HUES48 (cell line): ENCODE data around the gene CSNK1D.

Source experiments
- H3K27ac ChIP-seq: one replicate; pipeline ENCODE4 v1.7.0; 2013; ENCODE audit warnings: low read depth, low read length, inconsistent platforms
- H3K27me3 ChIP-seq: 2 replicates; pipeline ENCODE4 v1.6.1; 2013; ENCODE audit warnings: mild to moderate bottlenecking, low read length; ENCODE audit not compliant: control insufficient read depth, insufficient read depth
- H3K36me3 ChIP-seq: 2 replicates; pipeline ENCODE4 v1.6.1; 2013; ENCODE audit warnings: low read length; ENCODE audit not compliant: control insufficient read depth, insufficient read depth
- H3K4me1 ChIP-seq: 2 replicates; pipeline ENCODE4 v1.6.1; 2013; ENCODE audit warnings: mild to moderate bottlenecking, low read length; ENCODE audit not compliant: control insufficient read depth, insufficient read depth
- H3K4me3 ChIP-seq: 2 replicates; pipeline ENCODE4 v1.5.1; 2013; ENCODE audit warnings: mild to moderate bottlenecking, low read depth, low read length
- H3K9ac ChIP-seq: 2 replicates; pipeline ENCODE4 v1.6.1; 2013; ENCODE audit warnings: mild to moderate bottlenecking, low read depth, low read length, moderate library complexity
- H3K9me3 ChIP-seq: 2 replicates; pipeline ENCODE4 v1.6.1; 2013; ENCODE audit warnings: low read length; ENCODE audit not compliant: control insufficient read depth, insufficient read depth

Gene CSNK1D

DNA sequence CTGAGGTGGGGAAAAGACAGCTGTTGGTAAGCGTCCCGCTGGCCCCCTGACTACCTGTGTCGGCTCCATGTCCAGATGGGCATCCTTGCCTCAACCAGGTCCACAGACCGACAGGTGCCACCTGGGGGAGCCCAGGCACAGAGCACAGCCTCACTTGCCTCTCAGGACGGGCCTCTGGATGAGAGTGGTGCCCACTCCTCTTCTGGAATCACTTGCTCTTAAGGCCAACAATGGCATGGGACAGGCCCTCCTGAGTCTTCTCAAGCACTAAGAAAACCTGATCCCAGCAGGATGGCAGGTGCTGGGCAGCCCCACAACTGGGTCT is 27.5 kb downstream of the CSNK1D start:
- Histone ChIP-seq H3K27ac (no peak overlapping the region), H3K9me3 (no peaks in the 10 kb centered on the region), H3K36me3 (peaks cover 89% of the 10 kb centered on the region), H3K4me3 (no peak overlapping the region), H3K9ac (no peak overlapping the region), H3K4me1 (no peaks in the 10 kb centered on the region), H3K27me3 (no peaks in the 10 kb centered on the region)

DNA sequence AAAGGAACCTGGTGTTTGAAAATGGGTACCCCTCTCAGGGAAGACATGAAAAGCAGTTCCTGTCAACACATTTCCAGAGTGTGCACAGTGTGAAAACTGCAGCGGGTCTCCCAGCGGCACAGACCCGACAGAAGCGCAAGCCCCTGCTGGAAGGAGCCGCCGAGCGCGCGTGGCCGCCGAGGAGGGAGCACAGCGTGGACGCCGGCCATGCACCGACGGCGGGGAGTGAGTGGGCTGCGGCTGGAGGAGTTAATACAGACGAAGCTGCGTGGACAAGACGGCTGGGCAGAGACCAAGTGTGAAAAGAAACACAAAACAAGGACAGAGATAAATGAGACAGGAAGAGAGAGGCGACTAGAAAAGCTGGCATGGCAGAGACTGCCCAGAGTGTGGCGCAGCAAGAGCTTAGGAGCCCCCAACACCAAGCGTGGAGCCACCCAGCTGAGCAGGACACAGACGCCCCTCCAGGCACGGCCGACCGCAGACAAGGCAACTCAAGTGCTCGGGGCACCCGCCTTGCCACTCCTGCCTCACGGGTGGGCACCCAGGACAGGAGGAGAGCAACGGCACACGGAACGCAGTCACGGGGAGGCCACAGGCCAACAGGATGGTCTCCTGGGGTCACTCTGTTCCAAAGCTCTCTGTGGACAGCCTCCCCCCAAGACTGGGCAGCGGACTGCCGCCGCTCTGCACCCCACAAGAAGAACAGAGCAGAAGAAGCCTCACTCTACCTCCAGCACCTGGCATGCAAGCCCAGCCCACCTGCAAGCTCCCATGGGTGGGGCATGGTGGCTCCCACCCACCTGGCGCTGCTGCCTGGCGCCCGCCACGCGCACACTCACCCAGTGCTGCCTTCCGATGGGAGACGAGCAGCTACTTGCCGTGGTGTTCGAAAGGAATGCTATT is 28.1 kb downstream of the CSNK1D start:
- Histone ChIP-seq H3K36me3 (peaks cover 83% of the 10 kb centered on the region), H3K9me3 (no peaks in the 10 kb centered on the region), H3K27ac (no peak overlapping the region), H3K4me1 (no peaks in the 10 kb centered on the region), H3K4me3 (no peak overlapping the region), H3K9ac (no peak overlapping the region), H3K27me3 (no peaks in the 10 kb centered on the region)

DNA sequence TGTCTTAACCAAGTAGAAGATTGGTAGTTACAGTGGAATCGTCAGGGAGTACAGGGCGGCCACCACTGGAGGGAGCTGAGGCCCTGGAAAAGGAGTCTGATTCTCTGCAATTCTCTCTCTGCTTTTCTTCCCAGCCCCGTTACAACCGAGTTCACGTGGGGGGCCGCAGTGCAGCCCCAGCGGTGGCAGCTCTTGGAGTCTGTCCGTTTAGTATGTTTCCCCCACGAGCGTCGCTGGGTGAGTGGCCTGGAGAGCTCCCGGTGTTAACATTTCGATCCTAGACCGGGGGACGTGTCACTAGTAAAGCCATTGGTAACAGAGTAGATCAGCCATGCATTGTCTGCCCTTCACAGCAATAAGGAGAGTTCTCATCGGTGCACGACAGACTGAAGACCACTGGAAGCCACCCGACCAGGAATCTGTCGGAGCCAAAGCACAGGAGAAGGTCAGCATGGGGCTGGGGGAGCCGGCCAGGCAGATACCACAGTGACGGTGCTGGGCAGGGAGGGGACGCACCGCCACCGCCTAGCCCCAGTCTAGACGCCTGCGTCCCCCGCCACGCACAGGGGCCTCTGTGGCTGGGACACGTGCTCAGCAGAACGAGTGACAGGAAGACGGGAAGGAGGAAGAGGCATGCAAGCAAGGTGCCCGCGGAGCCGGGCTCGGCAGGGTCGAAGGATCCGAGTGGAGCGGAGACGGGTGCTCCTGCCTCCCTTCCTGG is 28.9 kb downstream of the CSNK1D start:
- no peaks in the 10 kb centered on the region for H3K27me3 ChIP-seq
- no peak overlapping the region for H3K27ac ChIP-seq
- peaks cover 75% of the 10 kb centered on the region for H3K36me3 ChIP-seq
- no peak overlapping the region for H3K9ac ChIP-seq
- H3K4me1 ChIP-seq = no peaks in the 10 kb centered on the region
- H3K9me3 ChIP-seq = no peaks in the 10 kb centered on the region
- H3K4me3 ChIP-seq = no peak overlapping the region

DNA sequence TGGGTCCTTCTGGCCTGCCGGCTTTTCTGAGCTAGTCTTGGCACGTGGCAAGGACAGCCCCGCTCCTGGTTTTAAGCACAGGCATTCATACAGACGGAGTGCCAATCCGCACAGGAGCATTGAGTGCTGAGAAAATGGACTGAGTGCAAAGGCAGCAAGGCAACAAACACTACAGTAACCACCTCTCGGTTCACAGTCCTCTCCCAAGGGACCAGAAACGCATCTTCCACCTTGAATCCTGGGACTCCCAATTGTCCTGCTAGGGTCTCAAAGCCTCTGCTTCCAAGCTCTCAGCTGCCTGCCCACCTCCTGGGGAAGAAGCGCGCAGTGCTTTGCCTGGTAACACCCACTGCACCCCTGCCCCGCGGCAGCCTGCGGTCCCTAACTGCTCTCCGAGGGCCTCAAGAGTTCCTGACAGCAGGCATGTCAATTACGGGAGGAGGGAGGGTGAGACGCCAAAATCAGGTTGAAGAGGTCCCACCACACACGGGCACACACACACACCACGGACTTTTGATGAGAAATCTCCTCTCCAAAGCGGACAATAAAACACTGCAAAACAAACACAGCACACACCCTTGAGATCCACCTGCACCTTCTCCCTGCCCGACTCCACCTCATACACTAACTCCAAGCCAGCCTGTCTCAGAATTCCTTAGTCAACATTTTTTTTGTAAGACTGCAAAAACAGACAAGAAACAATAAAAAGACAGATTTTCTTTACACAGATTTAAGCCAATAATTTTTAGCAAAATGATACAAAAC is 29.7 kb downstream of the CSNK1D start:
- Histone ChIP-seq H3K9me3 (no peaks in the 10 kb centered on the region), H3K36me3 (peaks cover 68% of the 10 kb centered on the region), H3K27ac (no peak overlapping the region), H3K4me3 (no peak overlapping the region), H3K4me1 (no peaks in the 10 kb centered on the region), H3K9ac (no peak overlapping the region), H3K27me3 (no peaks in the 10 kb centered on the region)

DNA sequence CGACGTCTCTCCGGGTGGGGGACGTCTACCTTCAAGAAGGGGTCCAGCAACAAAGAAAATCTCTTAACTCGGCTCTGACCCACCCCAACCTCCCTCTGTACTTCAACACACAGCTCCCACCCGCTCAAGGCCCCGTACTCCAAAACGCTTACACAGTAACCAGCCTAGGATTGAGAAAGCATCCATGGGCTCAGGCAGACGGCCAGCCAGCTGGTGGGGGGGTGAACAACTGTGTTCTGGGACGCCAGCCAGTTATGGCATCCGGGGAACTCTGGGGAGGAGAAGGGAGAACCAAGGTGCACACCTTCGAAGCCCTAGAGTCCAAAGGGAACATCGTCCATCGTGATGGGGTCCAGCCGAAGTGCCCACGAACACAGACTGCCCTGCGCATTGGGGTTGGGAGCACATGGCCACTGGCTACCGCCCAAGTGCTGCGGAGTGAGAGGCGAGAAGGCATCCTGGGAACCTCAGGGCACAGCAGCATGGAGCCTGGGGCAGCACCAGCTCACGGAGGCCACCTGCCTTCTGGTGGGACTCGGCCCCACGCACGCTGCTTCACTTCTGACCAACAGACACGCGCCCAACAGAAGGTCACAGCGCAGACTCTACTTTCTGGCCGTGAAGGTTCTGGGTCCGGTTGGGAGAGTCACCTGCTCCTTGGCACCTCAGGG is 30.4 kb downstream of the CSNK1D start:
- Histone ChIP-seq H3K9me3 (no peaks in the 10 kb centered on the region), H3K36me3 (peaks cover 61% of the 10 kb centered on the region), H3K27ac (no peak overlapping the region), H3K27me3 (no peaks in the 10 kb centered on the region), H3K4me1 (no peaks in the 10 kb centered on the region), H3K9ac (no peak overlapping the region), H3K4me3 (no peak overlapping the region)

DNA sequence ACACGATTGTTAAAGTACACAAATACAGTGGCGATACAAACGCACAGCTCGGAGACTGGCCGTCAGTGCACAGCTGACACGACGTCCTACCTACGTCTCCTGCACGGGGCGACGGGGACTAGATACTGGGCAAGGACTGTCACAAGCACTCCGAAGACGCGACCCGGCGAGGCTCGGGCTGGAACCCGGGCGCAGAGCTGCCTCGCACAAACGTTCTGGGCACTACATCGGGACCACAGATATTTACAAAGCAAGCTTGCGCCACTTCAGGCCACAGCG is 30.9 kb downstream of the CSNK1D start:
- Histone ChIP-seq H3K4me1 (no peaks in the 10 kb centered on the region), H3K27ac (no peak overlapping the region), H3K9me3 (no peaks in the 10 kb centered on the region), H3K9ac (no peak overlapping the region), H3K27me3 (no peaks in the 10 kb centered on the region), H3K4me3 (no peak overlapping the region), H3K36me3 (peaks cover 56% of the 10 kb centered on the region)

DNA sequence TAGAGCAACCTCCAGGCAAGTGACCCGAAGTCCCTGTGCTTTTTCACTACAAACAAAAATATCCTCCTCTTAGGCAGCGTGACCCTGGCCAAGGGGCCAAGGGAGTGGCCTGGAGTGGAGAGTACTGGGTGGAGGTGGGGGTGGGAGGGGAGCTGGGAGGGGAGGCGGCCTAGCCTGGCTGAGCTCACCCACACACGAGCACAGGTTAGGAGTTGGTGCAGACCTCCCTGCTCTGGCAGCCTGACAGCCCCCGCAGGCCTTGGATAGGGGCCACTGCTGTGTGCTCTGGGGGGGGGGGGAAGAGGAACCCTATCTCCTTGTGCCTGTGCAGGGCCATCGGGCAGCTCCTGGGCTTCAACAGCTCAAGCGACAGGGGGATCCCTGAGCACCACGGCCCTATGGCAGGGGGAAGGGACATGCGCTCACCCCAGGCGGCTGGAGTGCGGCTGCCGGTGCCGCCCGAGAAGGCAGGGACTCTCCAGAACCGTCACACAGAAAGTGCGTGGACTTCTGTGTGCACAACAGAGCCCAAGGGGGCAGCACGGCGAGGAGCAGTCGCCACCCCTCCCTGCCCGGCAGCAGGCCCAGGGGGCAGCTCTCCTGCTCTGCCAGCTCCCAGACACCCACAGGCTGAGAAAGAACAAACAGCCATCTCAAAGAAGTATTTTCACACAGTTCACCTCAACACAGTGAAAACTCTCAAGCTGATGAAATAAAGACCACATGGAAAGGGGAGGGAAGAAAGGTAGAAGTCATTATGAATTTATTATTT is 31.4 kb downstream of the CSNK1D start:
- H3K27ac ChIP-seq = no peak overlapping the region
- no peak overlapping the region for H3K4me3 ChIP-seq
- H3K4me1 ChIP-seq = no peaks in the 10 kb centered on the region
- H3K9me3 ChIP-seq = no peaks in the 10 kb centered on the region
- no peaks in the 10 kb centered on the region for H3K27me3 ChIP-seq
- peaks cover 51% of the 10 kb centered on the region for H3K36me3 ChIP-seq
- H3K9ac ChIP-seq = no peak overlapping the region

DNA sequence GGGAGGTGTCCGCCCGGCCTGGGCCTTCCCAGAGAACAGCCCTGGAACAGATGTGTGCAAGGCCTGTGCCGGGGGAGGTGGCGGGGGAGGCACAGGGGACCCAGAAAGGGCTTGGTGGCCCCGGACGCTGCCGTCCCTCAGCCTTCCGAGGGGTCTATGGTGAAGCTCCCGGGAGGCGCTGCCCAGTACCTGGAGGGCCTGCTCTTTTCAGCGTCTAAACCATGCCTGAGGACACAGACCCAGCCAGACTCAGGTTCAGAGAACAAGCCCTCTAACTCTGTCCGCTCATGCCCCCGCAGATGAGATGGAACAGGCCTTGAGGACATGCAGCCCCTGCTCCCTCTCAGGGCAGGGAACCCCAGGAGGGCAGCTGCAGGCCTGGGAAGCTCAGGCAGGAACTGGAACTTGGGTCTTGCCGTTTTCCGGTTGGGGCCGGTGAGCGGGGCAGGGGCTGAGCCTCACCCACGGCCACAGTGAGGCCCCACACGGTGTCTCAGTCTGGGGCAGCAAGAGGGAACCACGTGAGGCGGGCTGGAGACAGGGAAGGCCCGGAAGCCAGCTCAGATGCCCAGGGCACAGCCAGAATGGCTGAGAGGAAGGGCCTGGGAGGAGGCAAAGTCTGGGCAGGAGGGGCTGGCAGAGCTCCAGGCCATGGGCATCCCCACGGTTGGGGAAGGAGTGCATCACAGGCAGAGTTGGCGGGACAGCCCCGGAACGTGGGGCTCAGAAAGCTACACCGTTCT is 32.1 kb downstream of the CSNK1D start:
- H3K4me3 ChIP-seq = no peak overlapping the region
- H3K27ac ChIP-seq = no peak overlapping the region
- peaks cover 43% of the 10 kb centered on the region for H3K36me3 ChIP-seq
- H3K9me3 ChIP-seq = no peaks in the 10 kb centered on the region
- H3K4me1 ChIP-seq = no peaks in the 10 kb centered on the region
- no peak overlapping the region for H3K9ac ChIP-seq
- H3K27me3 ChIP-seq = no peaks in the 10 kb centered on the region

DNA sequence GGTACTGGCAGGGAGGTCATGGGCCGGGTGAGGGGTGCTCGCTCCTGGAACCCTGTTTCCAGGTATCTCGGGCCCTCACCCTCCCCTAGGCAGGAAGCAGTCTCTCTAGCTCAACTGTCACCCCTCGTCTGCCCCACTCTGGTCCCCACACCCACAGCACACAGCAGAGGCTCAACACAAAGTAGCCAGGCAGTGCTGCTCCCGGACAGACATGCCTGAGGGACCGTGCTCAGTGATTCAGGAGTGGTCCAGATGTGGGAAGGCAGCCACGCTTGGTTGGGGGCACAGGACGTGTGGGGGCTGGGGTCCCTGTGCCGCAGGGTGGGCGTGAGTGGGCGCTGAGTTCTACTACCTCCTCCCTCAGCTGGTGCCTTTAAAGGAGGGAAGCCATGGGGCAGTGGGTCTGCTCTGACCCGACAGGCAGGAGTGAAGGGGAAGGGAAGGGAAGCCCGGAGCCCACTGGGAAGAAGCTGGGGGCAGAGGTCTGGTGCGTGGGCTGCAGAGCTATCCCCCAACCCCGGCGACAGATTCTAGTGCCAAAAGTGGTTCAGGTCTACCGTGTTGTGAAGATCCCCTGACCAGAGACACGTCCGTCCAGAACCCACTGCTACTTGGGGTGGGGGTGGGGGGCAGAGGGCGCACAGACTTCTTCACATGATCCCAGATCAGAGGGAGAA is 32.9 kb downstream of the CSNK1D start:
- no peaks in the 10 kb centered on the region for H3K27me3 ChIP-seq
- no peaks in the 10 kb centered on the region for H3K9me3 ChIP-seq
- no peak overlapping the region for H3K27ac ChIP-seq
- peaks cover 3% of the 10 kb centered on the region; the same call in 1 of the 2 replicates for H3K4me1 ChIP-seq
- no peak overlapping the region for H3K9ac ChIP-seq
- H3K36me3 ChIP-seq = peaks cover 36% of the 10 kb centered on the region
- H3K4me3 ChIP-seq = no peak overlapping the region
